Globus pallidus (tissue), 1 donor: Measurements from ENCODE around the gene SMIM22.
"Not testable (repeated sequence)": the region's sequence is repeated elsewhere in the genome, so short reads cannot be mapped to it uniquely, and the experiment has no call there.

Source experiments
- DNase-seq: peaks from one replicate; pipeline ENCODE4 v3.0.0-alpha.2; 2015; ENCODE audit warnings: low spot score

Gene SMIM22

DNA sequence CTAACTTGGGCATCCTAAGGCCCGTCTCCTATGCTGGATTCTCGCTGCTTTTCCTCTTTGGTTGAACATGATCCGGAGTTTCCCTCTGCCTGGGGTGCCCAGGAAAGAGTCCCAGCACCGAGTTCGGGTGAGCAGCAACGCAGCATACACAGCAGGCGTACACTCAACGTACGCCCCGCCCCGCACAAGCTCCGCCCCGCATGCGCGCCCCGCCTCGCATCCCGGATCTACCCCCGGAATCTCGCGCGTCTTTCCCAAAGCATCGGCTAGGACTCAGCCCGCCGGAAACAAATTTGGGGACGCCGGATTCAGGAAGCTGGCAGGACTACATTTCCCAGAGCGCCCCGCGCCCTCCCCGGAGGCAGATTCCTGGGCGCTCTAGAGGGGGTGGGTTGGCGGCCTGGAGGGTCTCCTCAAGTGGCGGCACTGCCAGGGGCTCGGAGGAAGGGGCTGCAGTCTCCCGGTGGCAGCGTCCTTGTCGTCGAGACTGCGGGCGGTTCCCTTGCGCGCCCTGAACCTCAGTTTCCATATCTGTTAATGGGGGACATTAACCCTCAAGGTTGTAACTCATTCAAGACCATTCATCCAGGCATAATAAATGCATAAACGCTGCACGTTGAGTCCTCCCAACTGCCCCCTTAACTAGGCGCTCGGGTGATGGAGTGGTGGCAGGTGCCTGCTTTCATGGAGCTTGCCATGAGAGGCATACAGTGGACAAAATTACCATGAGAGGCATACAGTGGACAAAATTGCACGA is 26.4 kb upstream of the SMIM22 start:
- DNase-seq, result peak; percentile 96

DNA sequence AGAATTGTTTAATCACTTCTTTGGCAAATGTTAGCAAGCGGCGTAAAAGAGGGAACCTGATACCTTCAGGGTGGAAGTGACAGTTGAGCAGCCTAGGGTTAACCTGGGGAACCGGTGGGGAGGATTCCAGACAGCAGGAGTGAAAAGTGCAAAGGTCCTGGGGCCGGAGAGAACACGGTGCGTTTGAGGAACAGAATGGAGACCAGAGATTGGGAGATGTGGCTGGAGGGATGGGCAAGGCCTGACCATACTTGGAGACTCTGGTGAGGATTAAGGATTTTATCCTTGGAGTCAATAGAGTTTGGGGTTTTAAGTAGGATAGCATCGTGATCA is 25.9 kb upstream of the SMIM22 start:
- no peak for DNase-seq

- DNase-seq, result no peak
Observed at GRCh38 chr16:4771646-4772045, 23.5 kb upstream of the SMIM22 start.

- DNase-seq, result no peak
Observed at GRCh38 chr16:4772351-4772750, 22.8 kb upstream of the SMIM22 start.

- DNase-seq, result no peak
Observed at GRCh38 chr16:4775005-4775404, 20.2 kb upstream of the SMIM22 start.

DNA sequence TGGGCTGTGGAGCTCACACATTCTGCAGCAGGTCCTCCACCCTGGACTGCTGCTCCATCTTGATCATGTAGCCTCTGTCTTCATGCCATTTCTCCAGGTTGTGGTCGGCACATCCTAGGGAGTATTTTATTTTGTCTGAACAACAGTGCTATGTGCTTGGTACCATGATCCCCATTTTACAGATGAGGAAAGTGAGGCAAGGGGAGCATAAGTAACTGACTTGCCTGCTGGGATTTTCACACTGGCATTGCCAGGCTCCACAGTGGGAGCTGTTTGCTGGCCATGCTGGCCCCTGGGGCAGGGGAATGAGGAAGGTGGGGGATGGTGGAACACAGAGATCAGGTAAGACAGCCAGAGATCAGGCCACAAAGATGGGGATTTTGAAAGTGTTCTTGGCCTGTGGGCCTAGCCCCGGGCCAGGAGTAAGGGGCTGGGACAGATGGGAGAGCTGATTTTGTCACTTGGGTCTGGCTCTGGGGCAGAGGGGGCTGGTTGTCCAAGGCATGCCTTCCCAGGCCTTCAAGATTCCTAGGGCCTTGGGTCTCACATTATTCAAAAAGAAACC is 18.9 kb upstream of the SMIM22 start:
- no peak for DNase-seq

GRCh38 chr16:4777339-4778049 is 17.7 kb upstream of the SMIM22 start:
- no peak for DNase-seq

GRCh38 chr16:4778050-4778392 is 17.1 kb upstream of the SMIM22 start:
- no peak for DNase-seq

GRCh38 chr16:4780235-4780634 is 14.9 kb upstream of the SMIM22 start:
- no peak for DNase-seq

GRCh38 chr16:4783251-4783950 is 11.8 kb upstream of the SMIM22 start:
- DNase-seq, result no peak

- no peak for DNase-seq
Observed at GRCh38 chr16:4783951-4784336, 11.2 kb upstream of the SMIM22 start.

- not testable (repeated sequence) for DNase-seq
Observed at GRCh38 chr16:4784444-4784987, 10.7 kb upstream of the SMIM22 start.

DNA sequence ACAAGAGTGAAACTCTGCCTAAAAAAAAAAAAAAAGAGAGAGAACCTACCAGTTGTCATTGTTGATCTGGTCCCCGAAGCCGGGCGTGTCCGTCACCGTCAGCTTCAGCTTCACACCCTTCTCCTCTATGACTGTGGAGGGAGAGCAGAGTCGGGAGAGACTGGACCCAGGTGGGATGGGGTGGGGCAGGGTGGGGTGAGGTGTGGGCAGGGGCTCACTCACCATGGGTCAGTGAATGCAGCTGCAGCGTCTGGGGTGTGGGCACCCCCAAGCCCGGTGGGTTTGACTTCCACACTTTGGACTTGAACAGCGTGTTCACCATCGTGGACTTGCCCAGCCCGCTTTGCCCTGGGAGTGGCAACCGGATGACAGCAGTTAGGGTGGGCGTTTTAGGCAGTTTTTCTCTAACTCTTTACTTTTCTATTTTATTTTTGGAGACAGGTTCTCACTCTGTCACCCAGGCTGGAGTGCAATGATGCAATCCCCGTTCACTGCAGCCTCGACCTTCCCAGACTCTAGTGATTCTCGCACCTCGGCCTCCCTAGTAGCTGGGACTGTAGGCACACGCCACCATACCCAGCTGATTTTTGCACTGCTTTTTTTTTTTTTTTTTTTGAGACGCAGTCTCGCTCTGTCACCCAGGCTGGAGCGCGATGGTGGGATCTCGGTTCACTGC is 9.3 kb upstream of the SMIM22 start:
- DNase-seq, result no peak

- DNase-seq, result no peak
Observed at GRCh38 chr16:4787068-4787467, 8.1 kb upstream of the SMIM22 start.

DNA sequence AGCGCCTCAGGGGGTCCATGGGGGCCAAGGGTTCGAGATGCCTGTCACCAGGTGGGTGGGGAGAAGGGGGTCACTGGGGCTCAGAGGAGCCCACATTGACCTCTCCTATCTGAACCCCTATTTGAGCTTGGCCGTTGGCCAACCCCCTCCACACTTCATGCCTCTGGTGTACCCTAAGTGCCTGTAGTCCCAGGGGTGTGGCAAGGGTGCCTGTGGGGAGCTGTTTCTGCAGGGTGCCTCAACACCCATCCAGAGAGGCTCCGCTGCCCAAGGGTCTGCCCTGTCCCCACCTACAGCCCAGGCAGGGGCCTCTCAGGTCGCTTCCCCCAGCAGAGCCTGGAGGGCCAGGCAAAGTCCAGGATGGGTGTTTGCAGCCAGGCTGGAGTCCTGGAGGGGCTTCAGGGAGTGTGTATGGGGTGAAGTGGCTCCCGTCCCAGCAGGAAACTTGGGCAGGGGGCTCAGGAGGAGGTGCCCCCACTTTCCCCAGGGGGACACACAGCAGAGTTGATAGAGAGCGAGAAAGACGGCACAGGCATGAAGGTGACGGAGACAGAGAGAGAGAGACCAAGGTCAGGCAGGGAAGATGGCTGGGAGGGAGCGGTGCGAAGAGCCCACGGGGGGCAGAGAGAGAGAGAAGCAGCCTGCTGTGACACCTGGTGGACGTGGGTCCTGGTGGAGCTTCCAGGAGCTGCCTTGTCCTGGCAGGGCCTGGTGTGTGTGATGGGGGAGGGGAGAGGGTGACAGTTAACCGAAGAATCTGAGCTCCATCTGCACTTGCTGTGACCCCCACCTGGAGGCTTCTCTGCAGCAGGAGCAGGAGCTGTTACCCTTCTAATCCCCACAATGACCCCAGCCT is 7.3 kb upstream of the SMIM22 start, which contains the start of gene SEPTIN12:
TSS of gene SEPTIN12 (minus strand) at position 719 of the 856 bp plus-strand sequence. CDS start at position 19, 700 bp downstream.
- DNase-seq, result no peak

DNA sequence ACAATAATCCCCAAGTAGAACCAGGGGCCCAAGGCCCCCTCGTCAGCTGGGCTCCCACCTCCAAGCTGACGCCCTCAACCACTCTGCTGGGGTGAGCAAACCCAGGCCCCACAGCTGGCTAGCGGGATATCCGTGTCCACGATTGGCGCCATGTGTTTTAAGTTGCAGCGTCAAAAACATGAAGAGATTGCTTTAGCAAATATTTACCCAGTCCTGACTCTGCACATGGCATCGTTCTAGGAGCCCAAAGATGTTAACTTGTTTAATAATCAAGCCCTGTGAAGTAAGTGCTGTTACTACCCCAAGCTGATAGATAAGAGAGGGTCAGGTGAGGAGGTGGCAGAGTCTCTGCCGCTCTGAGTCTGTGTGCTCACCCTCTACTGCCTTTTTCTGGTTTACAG is 6.7 kb upstream of the SMIM22 start:
- no peak for DNase-seq

DNA sequence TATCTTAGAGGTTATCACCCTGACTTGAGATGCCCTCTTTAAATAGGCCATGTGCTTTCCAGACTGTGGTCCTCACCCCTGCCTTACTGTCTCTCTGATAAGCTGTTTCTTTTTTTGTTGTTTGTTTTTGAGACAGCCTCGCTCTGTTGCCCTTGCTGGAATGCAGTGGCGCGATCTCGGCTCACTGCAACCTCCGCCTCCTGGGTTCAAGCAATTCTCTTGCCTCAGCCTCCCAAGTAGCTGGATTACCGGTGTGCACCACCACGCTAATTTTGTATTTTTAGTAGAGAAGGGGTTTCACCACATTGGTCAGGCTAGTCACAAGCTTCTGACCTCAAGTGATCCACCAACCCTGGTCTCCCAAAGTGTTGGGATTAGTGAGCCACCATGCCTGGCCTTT is 6.3 kb upstream of the SMIM22 start:
- DNase-seq, result no peak

GRCh38 chr16:4790261-4790660 is 4.9 kb upstream of the SMIM22 start:
- DNase-seq, result no peak

DNA sequence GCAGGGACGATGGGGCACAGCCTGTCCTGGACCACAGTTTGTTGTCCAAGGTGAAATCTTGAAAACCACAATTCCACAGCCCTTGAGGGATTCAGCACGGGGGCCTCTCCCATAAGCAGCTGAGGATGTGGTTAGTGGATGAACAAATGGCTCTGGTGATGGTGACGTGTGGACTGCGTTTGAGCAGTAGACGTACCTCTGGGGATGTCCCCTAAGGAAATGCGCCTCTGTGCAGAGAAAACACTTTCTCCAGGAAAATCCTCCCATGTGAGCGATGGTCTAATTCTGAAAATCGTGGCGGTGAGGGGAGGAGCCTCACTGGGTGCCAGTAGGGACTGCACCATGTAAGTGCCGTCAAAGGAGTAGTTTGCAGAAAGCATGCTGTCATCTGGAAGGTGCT is 4.3 kb upstream of the SMIM22 start:
- DNase-seq, result no peak

- DNase-seq, result no peak
Observed at GRCh38 chr16:4792951-4793513, 2.1 kb upstream of the SMIM22 start.
